Measurements from ENCODE around the gene PPTC7.

PPTC7 gene

DNA sequence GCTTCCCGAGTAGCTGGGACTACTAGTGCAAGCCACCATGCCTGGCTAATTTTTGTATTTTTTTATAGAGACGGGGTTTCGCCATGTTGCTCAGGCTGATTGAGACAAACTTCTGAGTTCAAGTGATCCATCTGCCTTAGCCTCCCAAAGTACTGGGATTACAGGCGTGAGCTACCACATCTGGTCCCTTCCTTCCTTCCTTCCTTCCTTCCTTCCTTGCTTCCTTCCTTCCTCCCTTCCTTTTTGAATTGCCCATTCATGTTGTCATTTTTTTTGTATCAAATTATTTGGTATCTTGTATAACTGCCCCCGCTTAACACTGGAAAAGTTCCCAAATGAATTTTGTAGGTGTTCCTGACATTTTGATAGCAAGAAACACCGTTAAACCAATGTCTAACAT, 69.3 kb downstream of the PPTC7 start:
- no peak overlapping the region for H3K4me3 ChIP-seq (ENCODE audit: low read depth, low read length)
- DNase-seq (ENCODE audit: low read depth) = no peak
- no peak for TF ChIP-seq CTCF (IDR thresholded peaks at IDR 0.05; ENCODE audit: control insufficient read depth, extremely low read depth, insufficient read depth)

DNA sequence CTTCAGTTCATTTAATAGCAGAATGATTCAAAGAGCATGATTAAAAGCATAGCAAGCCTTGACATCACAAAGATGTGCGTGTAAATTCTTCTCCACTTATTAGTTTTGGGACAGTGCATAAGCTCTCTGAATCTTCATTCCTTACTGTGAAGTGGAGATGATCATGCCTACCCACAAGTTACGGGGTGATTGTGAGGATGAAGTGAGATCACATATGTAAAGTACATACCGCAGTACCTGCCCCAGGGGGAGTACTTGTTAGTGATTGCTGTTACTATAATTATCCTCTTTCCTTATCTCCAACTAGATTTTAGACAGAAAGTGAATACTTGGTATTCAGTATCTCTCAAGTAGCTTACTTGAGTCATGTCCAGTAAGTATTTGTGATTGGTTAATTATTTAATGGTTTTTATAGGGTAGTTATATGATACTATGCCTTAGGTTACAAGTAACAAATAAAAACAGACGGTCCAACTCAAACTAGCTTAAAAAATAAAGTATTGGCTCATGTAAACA, 75.0 kb downstream of the PPTC7 start:
- no peak overlapping the region for H3K4me3 ChIP-seq (ENCODE audit: low read depth, low read length)
- no peak for TF ChIP-seq CTCF (IDR thresholded peaks at IDR 0.05; ENCODE audit: control insufficient read depth, extremely low read depth, insufficient read depth)
- DNase-seq (ENCODE audit: low read depth) = no peak

DNA sequence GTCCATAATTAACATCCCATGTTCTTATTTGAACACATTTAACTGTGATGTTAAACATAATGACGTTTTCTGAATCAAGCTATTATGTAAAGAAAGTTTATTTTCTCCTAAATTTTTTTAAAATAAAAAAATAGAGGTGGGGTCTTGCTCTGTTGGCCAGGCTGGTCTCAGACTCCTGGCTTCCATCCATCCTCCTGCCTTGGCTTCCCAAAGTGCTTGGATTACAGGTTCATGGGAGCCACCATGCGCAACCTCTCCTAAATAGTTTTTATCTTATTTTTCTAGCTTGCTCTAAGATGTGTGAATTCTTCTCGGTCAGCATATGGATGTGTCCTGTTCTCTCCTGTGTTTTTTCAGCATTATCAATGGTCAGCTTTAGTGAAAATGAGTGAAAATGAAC, 77.8 kb downstream of the PPTC7 start:
- TF ChIP-seq CTCF (IDR thresholded peaks at IDR 0.05; ENCODE audit: control insufficient read depth, extremely low read depth, insufficient read depth) = no peak
- no peak for DNase-seq (ENCODE audit: low read depth)
- H3K4me3 ChIP-seq (ENCODE audit: low read depth, low read length) = no peak overlapping the region

DNA sequence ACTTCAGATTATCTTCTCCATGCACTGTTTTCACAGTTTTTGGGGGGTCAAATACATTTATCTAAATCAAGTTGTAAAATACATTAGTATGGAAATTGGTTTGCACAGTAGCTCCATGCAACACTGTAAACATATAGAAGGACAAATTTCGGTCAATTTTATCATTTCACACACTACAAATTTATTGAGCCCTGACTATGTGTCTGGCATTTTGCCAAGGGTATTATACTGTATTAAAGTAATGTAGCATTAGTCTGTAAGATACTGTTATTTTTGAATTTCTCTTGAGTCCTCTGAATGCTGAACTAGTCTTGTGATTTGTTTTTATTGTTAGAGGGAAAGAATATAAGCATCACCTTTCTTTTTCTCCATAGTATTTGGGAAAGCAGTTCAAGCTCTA, 79.7 kb downstream of the PPTC7 start:
- no peak overlapping the region for H3K4me3 ChIP-seq (ENCODE audit: low read depth, low read length)
- DNase-seq (ENCODE audit: low read depth) = no peak
- TF ChIP-seq CTCF (IDR thresholded peaks at IDR 0.05; ENCODE audit: control insufficient read depth, extremely low read depth, insufficient read depth) = no peak

DNA sequence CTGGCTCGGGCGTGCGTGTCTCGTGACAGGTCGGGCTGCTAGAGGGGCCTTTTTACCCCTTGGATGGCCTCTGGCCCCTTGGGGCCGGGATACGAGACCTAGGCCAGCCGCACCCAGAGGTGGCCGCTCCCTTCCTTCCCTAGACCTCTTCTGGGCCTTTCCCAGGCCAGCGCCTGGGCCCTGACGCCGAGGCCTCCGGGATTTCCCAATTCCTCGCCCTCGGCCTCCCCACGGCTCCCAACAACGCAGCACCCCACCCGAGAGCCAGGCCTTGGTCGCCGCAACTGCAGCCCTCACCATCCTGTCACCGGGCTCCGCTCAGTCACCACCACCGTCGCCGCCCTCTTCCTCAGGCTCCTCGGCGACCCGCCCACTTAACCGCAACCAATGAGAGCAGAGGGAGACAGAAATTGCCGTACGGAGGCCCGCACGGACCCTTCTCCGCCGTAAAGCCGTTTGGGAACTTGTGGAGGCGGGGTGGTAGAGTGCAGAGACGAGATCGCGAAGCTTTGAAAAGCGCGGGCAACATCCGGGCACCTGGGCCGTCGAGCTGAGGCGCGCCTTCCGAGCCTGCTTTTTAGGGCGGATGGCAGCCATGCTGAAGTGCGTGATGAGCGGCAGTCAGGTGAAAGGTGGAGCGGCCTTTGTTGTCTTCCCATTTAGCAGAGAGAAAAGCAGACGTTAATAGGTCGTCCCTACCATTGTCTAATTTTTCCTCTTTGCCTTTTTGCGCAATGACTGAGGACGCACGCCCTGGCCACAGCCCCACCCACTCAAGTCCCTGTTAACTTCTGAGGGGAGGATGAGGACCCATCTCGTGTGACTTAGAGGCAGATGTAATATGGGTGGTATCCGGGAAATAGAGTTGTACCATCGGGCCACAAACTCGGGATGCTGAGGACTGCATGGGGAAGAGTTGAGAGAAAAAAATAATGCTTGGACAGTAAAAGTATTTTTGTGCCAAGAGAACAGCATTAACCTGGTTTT, 81.1 kb downstream of the PPTC7 start, which contains the start of the genes RAD9B and VPS29:
Gene RAD9B (plus strand): TSS at position 580 of the 987 bp plus-strand sequence. CDS start 7 bp downstream, at position 587.
Gene VPS29 (minus strand): TSS at position 360 of the 987 bp plus-strand sequence. CDS start 60 bp downstream, at position 300.
- TF ChIP-seq CTCF (IDR thresholded peaks at IDR 0.05; ENCODE audit: control insufficient read depth, extremely low read depth, insufficient read depth) = no peak
- peak; percentile 96 for DNase-seq (ENCODE audit: low read depth)
- H3K4me3 ChIP-seq (ENCODE audit: low read depth, low read length) = peak within 1 kb of the TSS; percentile 98

- no peak for TF ChIP-seq CTCF (IDR thresholded peaks at IDR 0.05; ENCODE audit: control insufficient read depth, extremely low read depth, insufficient read depth)
- H3K4me3 ChIP-seq (ENCODE audit: low read depth, low read length) = peak overlapping the region; percentile 98
- DNase-seq (ENCODE audit: low read depth) = peak; percentile 27
Measured at GRCh38 chr12:110501399-110501751, 81.7 kb downstream of the PPTC7 start.
